GM19025 (cell line): ENCODE measurements around the gene MERTK.
"Not testable (repeated sequence)": the region's sequence is repeated elsewhere in the genome, so short reads cannot be mapped to it uniquely, and the experiment has no call there.

ENCODE experiments used
- ATAC-seq: cut with Tn5 transposase; IDR thresholded peaks from one replicate; pipeline ENCODE4 v1.9.1; 2021; ENCODE audit warnings: mild to moderate bottlenecking, low read depth, moderate library complexity; ENCODE audit not compliant: unreplicated experiment

MERTK gene

GRCh38 chr2:111944531-111945210, 46.3 kb downstream of the MERTK start:
- ATAC-seq = no peak

GRCh38 chr2:111945444-111946293, 47.3 kb downstream of the MERTK start:
- no peak for ATAC-seq

DNA sequence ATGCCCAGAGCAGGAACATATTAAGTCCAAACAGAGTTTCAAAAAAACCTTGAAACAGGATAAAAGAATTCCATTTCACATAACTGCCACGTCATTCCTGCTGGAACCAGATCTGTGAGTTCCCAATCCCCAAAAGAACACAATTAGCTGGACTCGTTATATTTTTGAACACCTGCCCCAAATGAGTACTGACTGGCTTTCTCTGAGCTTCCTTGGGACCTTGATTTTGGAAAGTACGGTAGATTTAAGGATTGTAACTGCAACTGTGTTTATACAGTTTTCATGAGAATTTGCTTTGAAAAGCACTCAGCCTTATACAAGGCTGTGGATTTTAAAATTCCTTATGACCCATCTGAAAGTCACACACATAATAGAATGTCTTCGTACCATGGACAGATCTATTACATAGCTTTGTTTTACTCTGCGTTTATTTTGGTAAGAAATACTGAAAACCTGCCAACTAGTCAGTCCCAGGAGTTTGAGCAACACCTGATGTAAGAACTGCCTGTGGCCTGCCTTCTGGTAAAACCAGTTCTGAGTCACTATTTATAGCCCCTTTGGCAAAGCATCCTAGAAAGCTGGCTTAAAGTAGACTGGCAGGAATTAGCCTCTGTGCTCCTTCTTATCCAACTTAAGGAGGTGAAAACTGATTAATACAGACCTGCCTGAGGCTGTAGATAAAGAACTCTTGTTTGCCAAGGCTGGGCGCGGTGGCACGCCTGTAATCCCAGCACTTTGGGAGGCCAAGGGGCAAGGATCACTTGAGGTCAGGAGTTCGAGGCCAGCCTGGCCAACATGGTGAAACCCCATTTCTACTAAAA, 48.1 kb downstream of the MERTK start:
- ATAC-seq = no peak

GRCh38 chr2:111947219-111947618, 48.8 kb downstream of the MERTK start:
- ATAC-seq = no peak

DNA sequence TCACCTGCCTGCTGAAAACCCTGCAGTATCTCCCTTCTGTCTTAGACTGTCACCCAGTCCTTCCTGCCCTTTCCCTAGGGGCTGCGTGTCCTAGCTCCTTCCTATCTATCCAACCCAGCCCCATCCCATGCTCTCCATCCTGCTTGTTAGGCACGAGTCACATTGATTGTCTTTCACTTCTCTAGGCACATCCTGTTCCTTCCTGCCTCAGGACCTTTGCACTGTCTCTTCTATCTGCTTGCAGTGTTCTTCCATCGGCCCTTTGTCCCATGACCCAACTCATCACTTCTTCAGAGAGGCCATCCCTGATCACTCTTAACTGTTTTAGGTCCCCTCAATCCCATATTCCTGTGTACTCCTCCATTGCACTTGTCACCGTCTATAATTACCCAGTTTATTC, 50.4 kb downstream of the MERTK start:
- no peak for ATAC-seq

GRCh38 chr2:111950236-111950635, 51.8 kb downstream of the MERTK start:
- ATAC-seq = no peak

DNA sequence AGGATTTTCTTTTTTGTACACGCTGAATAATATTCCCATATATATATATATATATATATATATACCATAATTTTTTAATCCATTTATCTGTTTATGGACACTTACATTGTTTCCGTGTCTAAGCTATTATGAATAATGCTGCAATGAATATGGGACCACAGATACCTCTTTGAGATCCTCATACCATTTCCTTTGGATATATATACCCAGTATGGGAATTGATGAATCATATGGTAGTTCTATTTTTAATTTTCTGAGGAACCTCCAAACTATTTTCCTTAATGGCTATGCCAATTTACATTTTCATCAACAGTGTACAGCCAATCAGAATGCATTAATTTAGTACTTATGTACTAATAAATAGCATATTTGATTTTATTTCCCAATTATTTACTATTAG, 53.1 kb downstream of the MERTK start:
- ATAC-seq = no peak

DNA sequence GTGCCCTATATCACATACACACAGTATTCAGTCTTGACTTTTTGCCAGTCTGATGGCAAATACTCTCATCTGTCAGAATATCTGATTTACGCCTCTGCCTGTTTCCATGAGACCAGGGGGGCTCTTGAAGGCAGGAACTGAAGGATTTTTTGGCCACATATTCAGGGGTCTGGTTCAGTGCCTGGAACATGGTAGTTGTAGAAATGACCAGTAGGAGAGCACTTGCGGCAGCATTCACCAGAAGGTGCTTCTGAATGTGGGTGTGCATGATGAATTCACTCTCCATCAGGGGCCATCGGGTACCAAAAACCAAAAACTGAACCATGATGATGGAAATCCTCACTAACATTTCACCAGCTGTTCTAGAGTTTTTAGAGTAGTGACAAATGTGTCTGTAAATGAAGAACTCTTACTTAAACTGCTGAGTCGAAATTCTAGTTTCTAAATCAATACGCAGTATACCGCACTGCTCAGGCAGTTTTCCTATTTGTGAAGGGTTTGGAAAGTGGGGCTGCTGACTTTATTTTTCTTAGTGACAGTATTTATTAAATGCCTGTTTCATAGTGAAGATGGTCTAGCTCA, 54.6 kb downstream of the MERTK start:
- ATAC-seq = no peak

DNA sequence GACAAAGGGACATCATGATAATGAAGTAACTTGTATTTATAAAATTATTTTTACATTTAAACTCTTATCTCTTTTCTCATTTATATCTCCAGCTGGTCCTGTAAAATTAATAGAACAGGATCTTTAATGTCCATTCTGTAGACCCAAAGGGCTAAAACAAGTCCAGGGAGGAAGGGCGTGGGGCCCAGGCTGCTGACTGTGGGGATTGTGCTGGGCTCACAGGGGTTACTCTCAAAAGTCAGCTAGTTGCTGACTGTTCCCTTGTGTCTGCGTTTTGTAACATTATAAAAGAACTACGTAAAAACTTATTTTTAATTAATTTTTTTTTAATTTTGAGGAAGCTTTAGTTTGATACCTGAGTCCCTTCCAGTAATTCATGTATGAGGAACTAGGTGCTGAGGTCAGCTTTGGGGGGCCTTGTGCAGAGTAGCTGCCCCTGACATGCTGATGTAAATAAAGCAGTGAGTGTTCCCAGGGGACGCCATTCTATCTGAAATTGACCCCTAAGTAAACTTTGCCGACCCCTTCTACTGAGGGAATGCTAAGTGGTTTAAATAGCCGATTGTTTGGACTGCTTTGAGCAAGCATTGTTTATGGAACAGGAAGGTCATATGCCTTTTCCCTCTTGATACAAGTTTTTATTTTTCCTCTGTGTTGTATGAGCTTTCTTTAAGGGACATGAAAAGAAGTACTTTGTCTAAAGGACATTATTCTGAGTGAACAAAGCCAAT, 56.4 kb downstream of the MERTK start:
- no peak for ATAC-seq

- ATAC-seq = no peak
These were observed 59.5 kb downstream of the MERTK start for GRCh38 chr2:111957872-111958354.

GRCh38 chr2:111958901-111959300, 60.5 kb downstream of the MERTK start:
- no peak for ATAC-seq

- no peak for ATAC-seq
These were observed 63.3 kb downstream of the MERTK start for GRCh38 chr2:111961663-111962062.

DNA sequence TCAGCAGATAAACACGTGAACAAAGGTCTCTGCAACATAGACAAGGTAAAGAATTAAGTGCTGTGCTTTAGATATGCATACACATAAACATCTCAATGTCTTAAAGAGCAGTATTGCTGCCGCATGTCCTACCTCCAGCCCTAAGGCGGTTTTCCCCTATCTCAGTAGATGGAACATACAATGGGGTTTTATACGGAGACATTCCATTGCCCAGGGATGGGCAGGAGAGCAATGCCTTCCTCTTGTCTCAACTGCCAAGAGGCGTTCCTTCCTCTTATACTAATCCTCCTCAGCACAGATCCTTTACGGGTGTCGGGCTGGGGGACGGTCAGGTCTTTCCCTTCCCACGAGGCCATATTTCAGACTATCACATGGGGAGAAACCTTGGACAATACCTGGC, 64.7 kb downstream of the MERTK start:
- ATAC-seq = not testable (repeated sequence)

- not testable (repeated sequence) for ATAC-seq
These were observed 65.1 kb downstream of the MERTK start for GRCh38 chr2:111963508-111963907.

- ATAC-seq = no peak
These were observed 66.7 kb downstream of the MERTK start for GRCh38 chr2:111965062-111965461.

- ATAC-seq = no peak
These were observed 67.8 kb downstream of the MERTK start for GRCh38 chr2:111966241-111966640.

DNA sequence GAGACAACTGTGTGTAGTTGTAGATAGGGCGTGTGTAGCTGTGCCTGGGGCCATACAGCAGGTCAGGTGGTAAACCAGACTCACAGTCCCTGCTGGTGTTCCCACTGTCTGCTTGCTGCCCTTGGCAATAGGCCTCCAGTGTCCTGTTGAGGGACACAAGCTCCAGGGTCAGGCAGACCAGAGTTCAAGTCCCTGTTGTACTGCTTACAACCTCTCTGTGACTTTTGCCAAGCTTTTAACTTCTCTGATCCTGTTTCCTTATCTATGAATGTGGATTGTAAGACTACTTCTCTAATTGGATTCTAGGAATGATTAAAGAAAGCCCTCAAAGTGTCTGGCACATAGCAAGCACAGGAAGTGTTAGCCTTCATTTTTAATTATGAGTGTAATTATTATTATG, 68.6 kb downstream of the MERTK start:
- ATAC-seq = no peak

GRCh38 chr2:111970453-111970852, 72.0 kb downstream of the MERTK start:
- no peak for ATAC-seq

DNA sequence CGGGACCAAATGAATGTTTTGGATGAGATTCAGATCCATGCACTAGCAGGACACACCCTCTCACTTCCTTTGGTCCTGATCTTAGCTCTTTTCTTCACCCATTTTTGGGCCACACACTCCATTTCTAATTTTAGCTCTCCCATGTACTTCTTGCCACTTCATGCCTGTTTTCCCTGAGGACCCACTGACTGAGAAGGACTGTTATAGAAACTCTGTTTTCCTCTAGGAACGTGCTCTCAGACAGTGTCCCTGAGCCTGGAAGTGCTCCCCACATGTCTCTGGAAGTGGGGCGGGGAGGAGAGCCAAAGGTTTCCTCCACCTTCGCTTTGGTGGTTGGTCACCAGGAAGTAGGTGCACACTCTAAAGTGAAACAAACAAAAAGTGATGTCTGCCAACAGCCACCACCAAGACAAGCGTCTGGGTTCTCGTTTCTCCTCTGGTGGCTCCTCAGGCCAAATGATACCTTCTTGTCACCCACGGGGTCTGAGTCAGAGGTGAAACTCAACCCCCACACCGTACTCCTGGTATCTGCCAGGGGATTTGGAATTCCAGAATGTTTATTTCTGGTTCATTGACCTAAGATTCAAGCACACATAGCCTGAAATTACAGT, 74.7 kb downstream of the MERTK start:
- ATAC-seq = no peak

- no peak for ATAC-seq
These were observed 75.3 kb downstream of the MERTK start for GRCh38 chr2:111973701-111974100.
